HG03196 (cell line): ENCODE measurements around the gene THAP4.

Source experiments
- ATAC-seq: cut with Tn5 transposase; IDR thresholded peaks from one replicate; pipeline ENCODE4 v1.9.1; 2021; ENCODE audit not compliant: unreplicated experiment

Gene THAP4

GRCh38 chr2:241637018-241637794 lies at the start of gene THAP4, which contains the start of gene ATG4B:
Gene THAP4, minus strand, starts transcription at chr2:241637158. Its CDS starts 141 bp downstream, at chr2:241637017.
Gene ATG4B, plus strand, starts transcription at chr2:241637693. Its CDS starts 22 bp downstream, at chr2:241637715.
- peak; percentile 80 for ATAC-seq

GRCh38 chr2:241686324-241686649 lies 49.3 kb upstream of the THAP4 start:
- ATAC-seq, result peak; percentile 9

DNA sequence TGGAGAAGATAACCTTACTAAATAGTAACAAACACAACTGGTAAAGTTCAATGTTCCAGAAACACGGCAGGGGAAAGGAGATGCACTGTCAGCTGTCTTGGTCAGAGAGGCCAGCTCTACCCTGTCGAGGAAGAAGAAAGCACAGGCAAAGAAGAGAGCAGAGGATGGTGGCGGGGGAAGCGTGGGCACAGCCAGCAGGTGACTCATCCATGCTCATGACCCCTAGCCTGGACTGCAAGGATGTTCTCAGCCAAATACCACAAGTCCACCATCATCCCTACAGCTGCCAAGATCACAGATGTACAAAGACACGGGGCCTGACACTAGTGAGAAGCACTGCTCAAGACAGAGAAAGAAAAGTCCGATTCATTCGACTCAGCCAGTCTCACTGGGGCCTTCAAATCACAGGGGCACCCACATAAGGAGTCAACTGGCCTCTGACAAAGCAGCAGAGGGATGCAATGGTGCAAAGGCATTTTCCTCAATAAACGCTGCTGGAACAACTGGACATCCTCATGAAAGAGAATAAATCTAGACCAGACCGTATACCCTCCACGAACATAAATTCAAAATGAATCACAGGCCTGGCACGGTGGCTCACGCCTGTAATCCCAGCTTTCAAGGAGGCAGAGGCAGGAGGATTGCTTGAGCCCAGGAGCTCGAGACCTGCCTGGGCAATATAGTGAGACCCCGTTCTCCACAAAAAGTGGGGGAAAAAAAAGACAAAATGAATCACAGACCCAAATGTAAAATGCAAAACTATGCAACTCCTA lies 44.1 kb upstream of the THAP4 start:
- ATAC-seq, result no peak

DNA sequence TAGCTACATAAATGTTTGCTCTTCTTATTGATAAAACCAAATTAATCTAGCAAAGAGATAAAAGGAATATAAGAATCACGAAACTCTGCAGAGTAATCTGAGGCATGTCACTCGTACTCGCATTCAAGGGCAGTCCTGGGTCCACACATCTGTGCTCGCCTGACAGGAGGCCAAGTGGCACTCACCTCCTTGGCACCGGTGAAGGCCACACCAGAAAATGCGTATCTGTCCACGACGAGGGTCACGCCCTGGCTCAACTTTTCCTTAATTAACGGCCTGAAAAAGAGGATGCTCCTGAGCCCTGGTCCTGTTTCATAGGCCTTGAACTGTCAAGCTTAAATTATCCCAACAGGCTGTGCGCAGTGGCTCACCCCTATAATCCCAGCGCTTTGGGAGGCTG lies 43.1 kb upstream of the THAP4 start:
- ATAC-seq, result no peak

- no peak for ATAC-seq
These were observed 42.0 kb upstream of the THAP4 start for GRCh38 chr2:241678784-241679540.

- no peak for ATAC-seq
These were observed 41.3 kb upstream of the THAP4 start for GRCh38 chr2:241678307-241678706.

- no peak for ATAC-seq
These were observed 40.4 kb upstream of the THAP4 start for GRCh38 chr2:241677392-241677791.

- no peak for ATAC-seq
These were observed 39.7 kb upstream of the THAP4 start for GRCh38 chr2:241676665-241677064.

GRCh38 chr2:241675885-241676284 lies 38.9 kb upstream of the THAP4 start:
- no peak for ATAC-seq

- ATAC-seq, result no peak
These were observed 37.1 kb upstream of the THAP4 start for GRCh38 chr2:241673797-241674725.

DNA sequence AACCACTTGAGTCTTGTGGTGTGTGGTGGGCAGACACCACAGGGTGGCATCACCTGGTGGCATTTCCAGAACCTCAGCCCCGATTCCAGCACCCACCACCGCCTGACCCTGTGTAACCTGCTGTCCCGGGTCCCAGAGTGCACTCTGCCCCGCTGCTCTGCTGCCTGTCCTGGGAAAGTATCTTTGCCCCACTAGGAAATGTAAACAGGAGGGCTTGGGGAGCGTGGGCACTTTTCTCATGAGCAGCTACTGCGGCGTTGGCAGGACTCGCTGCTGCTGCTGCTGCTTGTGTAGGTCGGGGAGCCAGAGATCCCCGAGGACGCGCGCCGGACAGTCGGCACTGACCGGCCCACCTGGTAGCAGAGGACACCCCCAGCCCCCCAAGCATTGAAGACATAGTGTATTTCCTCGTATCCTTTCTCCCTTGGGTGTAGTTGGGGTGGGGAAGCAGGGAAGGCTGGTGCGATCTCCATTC lies 36.3 kb upstream of the THAP4 start:
- ATAC-seq, result no peak

- ATAC-seq, result no peak
These were observed 35.6 kb upstream of the THAP4 start for GRCh38 chr2:241672243-241673188.

DNA sequence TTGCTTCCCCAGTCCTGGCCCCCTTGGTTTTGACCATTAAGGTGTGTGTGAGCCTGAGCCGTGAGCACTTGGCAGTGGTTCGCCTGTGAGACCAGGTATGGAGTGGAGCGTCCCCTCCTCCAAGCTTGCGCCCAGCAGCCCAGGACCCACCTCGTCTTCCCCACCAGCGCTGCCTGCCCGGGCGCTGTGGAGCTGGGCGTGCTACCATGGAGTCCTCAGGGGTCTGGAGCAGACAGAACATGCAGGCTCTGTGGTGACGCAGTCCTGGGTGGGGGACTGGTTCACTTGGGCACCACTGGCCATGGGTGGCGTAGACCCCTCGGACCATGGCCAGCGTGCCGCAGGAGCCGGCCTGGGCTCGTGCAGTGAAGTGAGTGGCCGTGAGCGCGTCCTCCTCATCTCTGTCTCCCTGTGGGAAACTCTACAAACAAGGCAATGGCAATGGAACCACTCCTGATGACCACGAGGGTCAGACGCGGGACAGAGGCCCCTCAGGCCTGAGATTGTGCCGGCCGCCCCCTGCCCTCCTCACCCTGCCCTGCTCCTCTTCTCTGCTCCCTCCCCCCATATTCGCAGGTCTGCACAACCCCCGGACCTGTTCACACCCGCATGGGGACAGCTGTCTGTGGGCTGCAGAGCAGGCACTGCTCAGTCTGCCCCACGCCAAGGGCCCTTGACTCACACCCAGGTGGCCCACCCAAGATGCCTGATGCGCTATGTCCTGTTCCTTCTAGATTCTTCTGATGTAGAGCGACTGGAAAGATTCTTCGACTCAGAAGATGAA lies 34.7 kb upstream of the THAP4 start:
- no peak for ATAC-seq

- ATAC-seq, result no peak
These were observed 33.6 kb upstream of the THAP4 start for GRCh38 chr2:241670333-241671110.

GRCh38 chr2:241668839-241669238 lies 31.9 kb upstream of the THAP4 start:
- ATAC-seq, result no peak

DNA sequence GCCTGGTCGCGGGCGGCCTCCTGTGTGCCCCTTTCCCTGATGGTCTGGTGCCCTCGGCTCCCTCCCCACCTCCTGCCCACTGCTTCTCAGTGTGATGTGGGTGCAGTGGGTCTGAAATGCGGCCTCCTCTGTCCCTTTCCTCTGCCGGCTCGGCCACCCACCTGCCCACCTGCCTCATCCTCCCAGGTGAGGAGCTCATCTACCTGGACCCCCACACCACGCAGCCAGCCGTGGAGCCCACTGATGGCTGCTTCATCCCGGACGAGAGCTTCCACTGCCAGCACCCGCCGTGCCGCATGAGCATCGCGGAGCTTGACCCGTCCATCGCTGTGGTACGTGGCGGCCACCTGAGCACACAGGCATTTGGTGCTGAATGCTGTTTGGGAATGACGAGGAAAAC lies 31.4 kb upstream of the THAP4 start:
- no peak for ATAC-seq

- ATAC-seq, result no peak
These were observed 29.9 kb upstream of the THAP4 start for GRCh38 chr2:241666627-241667400.
